ENCODE data around the gene ZBTB43. TPM values are rescaled to one million over a fixed set of nuclear protein-coding genes. Genes with fewer than 3 reads are reported as not detected.
"Not testable (repeated sequence)": the region's sequence is repeated elsewhere in the genome, so short reads cannot be mapped to it uniquely, and the experiment has no call there.

The ZBTB43 gene
- total RNA-seq, 4 donors from 2014 or later, result 26.9 to 153 (median 35.6) TPM

GRCh38 chr9:126814091-126814490, 9.3 kb downstream of the ZBTB43 start:
- TF ChIP-seq CTCF (IDR thresholded peaks at IDR 0.05), result no peak
- TF ChIP-seq POLR2A (IDR thresholded peaks at IDR 0.05), result no peak
- DNase-seq (ENCODE audit: low spot score in 2 of 2), result no peak
- H3K4me3 ChIP-seq (ENCODE audit: low read depth, poor library complexity, severe bottlenecking), result no peak overlapping the region
- intact Hi-C loops (cut with DNase I; ENCODE audit: low total_unique reads), result no loop called here

GRCh38 chr9:126817615-126818014, 12.8 kb downstream of the ZBTB43 start:
- DNase-seq (ENCODE audit: low spot score in 2 of 2); H3K4me3 ChIP-seq (ENCODE audit: low read depth, poor library complexity, severe bottlenecking); intact Hi-C loops (cut with DNase I; ENCODE audit: low total_unique reads): not testable (repeated sequence)
- WGBS, 2 donors, result 98% methylated on average over 7 of the region's 7 CpGs

DNA sequence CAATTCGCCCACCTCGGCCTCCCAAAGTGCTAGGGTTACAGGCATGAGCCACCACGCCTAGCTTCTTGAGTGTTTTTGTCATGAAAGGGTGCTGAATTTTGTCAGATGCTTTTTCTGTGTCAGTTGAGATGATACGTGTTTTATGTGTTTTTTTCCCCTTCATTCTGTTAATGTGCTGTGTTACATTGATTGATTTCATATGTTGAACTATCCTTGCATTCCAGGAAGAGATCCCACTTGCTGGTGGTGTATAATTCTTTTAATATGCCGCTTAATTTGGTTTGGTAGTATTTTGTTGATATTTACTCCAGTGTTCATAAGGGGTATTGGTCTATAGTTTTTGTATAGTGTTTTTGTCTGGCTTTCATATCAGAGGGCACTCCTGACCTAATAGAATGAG, 13.6 kb downstream of the ZBTB43 start:
- no peak for TF ChIP-seq CTCF (IDR thresholded peaks at IDR 0.05)
- DNase-seq (ENCODE audit: low spot score in 2 of 2), result no peak
- intact Hi-C loops (cut with DNase I; ENCODE audit: low total_unique reads), result no loop called here
- WGBS, 2 donors, result 97 to 99% methylated on average over 5 of the region's 5 CpGs
- no peak overlapping the region for H3K4me3 ChIP-seq (ENCODE audit: low read depth, poor library complexity, severe bottlenecking)

- WGBS, 2 donors, result 94 to 97% methylated on average over 1 of the region's 1 CpG
- no peak overlapping the region for H3K4me3 ChIP-seq (ENCODE audit: low read depth, poor library complexity, severe bottlenecking)
- DNase-seq (ENCODE audit: low spot score in 2 of 2), result no peak
- intact Hi-C loops (cut with DNase I; ENCODE audit: low total_unique reads), result no loop called here
- no peak for TF ChIP-seq CTCF (IDR thresholded peaks at IDR 0.05)
- no peak for TF ChIP-seq POLR2A (IDR thresholded peaks at IDR 0.05)
Observed at GRCh38 chr9:126819482-126819881, 14.6 kb downstream of the ZBTB43 start.

DNA sequence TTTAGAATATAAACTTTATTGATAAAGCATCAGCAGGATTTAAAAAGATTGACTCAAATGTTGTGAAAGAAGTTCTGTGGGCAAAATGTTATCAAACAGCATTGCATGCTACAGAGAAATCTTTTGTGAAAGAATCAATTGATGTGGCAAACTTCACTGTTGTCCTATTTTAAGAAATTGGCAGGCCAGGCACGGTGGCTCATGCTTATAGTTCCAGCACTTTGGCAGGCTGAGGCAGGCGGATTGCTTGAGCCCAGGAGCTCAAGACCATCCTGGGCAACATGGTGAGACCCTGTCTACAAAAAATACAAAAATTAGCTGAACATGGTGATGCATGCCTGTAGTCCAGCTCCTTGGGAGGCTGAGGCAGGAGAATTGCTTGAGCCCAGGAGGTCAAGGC, 17.4 kb downstream of the ZBTB43 start:
- DNase-seq (ENCODE audit: low spot score in 2 of 2), result no peak
- no peak overlapping the region for H3K4me3 ChIP-seq (ENCODE audit: low read depth, poor library complexity, severe bottlenecking)
- intact Hi-C loops (cut with DNase I; ENCODE audit: low total_unique reads), result no loop called here
- TF ChIP-seq POLR2A (IDR thresholded peaks at IDR 0.05) (no peak), CTCF (IDR thresholded peaks at IDR 0.05) (no peak)
- WGBS, 2 donors, result 43 to 51% methylated on average over 2 of the region's 2 CpGs

DNA sequence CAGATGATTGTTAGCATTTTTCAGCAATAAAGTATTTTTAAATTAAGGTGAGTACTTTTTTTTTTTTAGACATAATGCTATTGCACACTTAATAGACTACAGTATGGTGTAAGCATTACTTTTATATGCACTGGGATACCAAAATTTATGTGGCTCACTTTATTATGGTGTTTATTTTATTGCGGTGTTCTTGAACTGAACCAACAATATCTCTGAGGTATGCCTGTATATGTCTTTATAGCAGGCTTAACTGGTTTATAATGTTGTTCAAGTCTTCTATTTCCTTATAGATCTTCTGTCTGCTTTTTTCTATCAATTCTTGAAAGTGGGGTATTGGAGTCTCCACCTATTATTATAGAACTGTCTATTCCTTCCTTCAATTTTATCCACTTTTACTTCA, 18.0 kb downstream of the ZBTB43 start:
- intact Hi-C loops (cut with DNase I; ENCODE audit: low total_unique reads), result no loop called here
- no peak overlapping the region for H3K4me3 ChIP-seq (ENCODE audit: low read depth, poor library complexity, severe bottlenecking)
- WGBS, 2 donors, result 81 to 90% methylated on average over 1 of the region's 1 CpG
- DNase-seq (ENCODE audit: low spot score in 2 of 2), result no peak
- TF ChIP-seq CTCF (IDR thresholded peaks at IDR 0.05) (no peak), POLR2A (IDR thresholded peaks at IDR 0.05) (no peak)

DNA sequence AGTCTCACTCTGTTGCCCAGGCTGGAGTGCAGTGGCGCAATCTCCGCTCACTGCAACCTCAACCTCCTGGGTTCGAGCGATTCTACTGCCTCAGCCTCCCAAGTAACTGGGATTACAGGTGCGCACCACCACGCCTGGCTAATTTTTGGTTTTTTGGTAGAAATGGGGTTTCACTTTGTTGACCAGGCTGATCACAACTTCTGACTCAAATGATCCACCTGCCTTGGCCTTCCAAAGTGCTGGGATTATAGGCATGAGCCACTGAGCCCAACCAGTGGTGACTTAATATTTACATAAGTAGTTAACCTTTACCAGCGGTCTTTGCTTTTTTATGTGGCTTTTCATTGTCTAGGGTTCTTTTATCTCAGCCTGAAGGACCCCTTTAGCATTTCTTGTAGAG, 19.2 kb downstream of the ZBTB43 start:
- WGBS, 2 donors, result 92 to 96% methylated on average over 7 of the region's 7 CpGs
- H3K4me3 ChIP-seq (ENCODE audit: low read depth, poor library complexity, severe bottlenecking); DNase-seq (ENCODE audit: low spot score in 2 of 2); intact Hi-C loops (cut with DNase I; ENCODE audit: low total_unique reads): not testable (repeated sequence)
